HepG2 (cell line): ENCODE measurements around the gene TCF19. TPM values are rescaled to one million over a fixed set of nuclear protein-coding genes. Genes with fewer than 3 reads are reported as not detected.

ENCODE experiments used
- ADNP ChIP-seq: sonication (generic); formaldehyde crosslinking; IDR thresholded peaks from 2 replicates; pipeline ENCODE4 v1.4.0; 2020; ENCODE audit warnings: missing genetic modification reagents
- FOXJ3 ChIP-seq: sonication (generic); formaldehyde crosslinking; IDR thresholded peaks from 2 replicates; pipeline ENCODE4 v1.4.0; 2020; ENCODE audit warnings: missing genetic modification reagents, mild to moderate bottlenecking, borderline replicate concordance
- IRX3 ChIP-seq: sonication (generic); formaldehyde crosslinking; IDR thresholded peaks from 2 replicates; pipeline ENCODE4 v1.8.1; 2023; ENCODE audit warnings: mild to moderate bottlenecking, low read depth, missing genetic modification reagents, borderline replicate concordance
- KAT8 ChIP-seq: IDR thresholded peaks from 2 replicates; pipeline ENCODE4 v1.6.1; 2016; ENCODE audit warnings: missing genetic modification reagents, missing compliant biosample characterization
- KDM3A ChIP-seq: IDR thresholded peaks from 2 replicates; pipeline ENCODE4 v1.6.1; 2018; ENCODE audit warnings: low read depth, missing compliant biosample characterization
- MAFK ChIP-seq, 2 experiments: IDR thresholded peaks in 1 of 2; conservative IDR thresholded peaks in 1 of 2; 2 replicates each; pipeline ENCODE4 v1.6.1; 2011; ENCODE audit warnings: improper control_type of control experiment in 2 of 2, low read length in 2 of 2
- NFRKB ChIP-seq: fragments of 450-650 bp; IDR thresholded peaks from 2 replicates; pipeline ENCODE4 v1.6.1; 2017
- PHF20 ChIP-seq: sonication (generic); formaldehyde crosslinking; IDR thresholded peaks from 2 replicates; pipeline ENCODE4 v1.5.0; 2020; ENCODE audit warnings: mild to moderate bottlenecking, missing genetic modification reagents
- RBM39 ChIP-seq: fragments of 200-400 bp; formaldehyde crosslinking; IDR thresholded peaks from one replicate; pipeline ENCODE4 v1.6.1; 2018; ENCODE audit warnings: antibody characterized with exemption, mild to moderate bottlenecking, low read depth, low read length; ENCODE audit not compliant: poor library complexity, severe bottlenecking
- REXO4 ChIP-seq: sonication (generic); formaldehyde crosslinking; IDR thresholded peaks from 2 replicates; pipeline ENCODE4 v1.8.0; 2022; ENCODE audit warnings: missing genetic modification reagents, mild to moderate bottlenecking, borderline replicate concordance
- ZFP90 ChIP-seq: sonication (generic); formaldehyde crosslinking; IDR thresholded peaks from 2 replicates; pipeline ENCODE4 v1.8.0; 2022; ENCODE audit warnings: missing genetic modification reagents, mild to moderate bottlenecking, inconsistent platforms, borderline replicate concordance
- ZFYVE20 ChIP-seq: sonication (generic); formaldehyde crosslinking; IDR thresholded peaks from 2 replicates; pipeline ENCODE4 v1.8.0; 2023; ENCODE audit warnings: low read depth, mild to moderate bottlenecking, moderate library complexity, missing genetic modification reagents, borderline replicate concordance
- ZNF558 ChIP-seq: sonication (generic); formaldehyde crosslinking; IDR thresholded peaks from 2 replicates; pipeline ENCODE4 v1.9.0; 2022; ENCODE audit warnings: mild to moderate bottlenecking, missing genetic modification reagents, borderline replicate concordance
- polyA plus RNA-seq, 8 experiments: library from polyadenylated mRNA; depleted of rRNA in 3 of 8; stranded (reverse) in 7 of 8; unstranded in 1 of 8; fragments of >200 nt; fragmentation: Illumina TruSeq in 4 of 8; extraction: Trizol in 4 of 8; gene quantifications; 2 replicates each; pipeline versions ENCODE4 v1.2.1 to v1.2.3, GENCODE V29; 2011 to 2016; ENCODE audit warnings: low read depth in 4 of 8, missing spikeins in 1 of 8, mixed read lengths in 1 of 8; ENCODE audit not compliant: insufficient read depth in 1 of 8
- total RNA-seq, 5 experiments: library from RNA; depleted of rRNA; stranded (reverse); fragments of >200 nt; fragmentation: Illumina TruSeq; extraction: Trizol; gene quantifications; 2 replicates each; pipeline ENCODE4 v1.2.3, GENCODE V29; 2016; ENCODE audit warnings: low read depth in 1 of 5
- TF ChIP-seq, protein P1 (sequence below): IDR thresholded peaks from 2 replicates; pipeline ENCODE4 v1.6.1; 2016; ENCODE audit warnings: missing biosample characterization, missing genetic modification reagents, low read depth
- TF ChIP-seq, protein P2 (sequence below): sonication (generic); formaldehyde crosslinking; IDR thresholded peaks from 2 replicates; pipeline ENCODE4 v1.5.0; 2020; ENCODE audit warnings: mild to moderate bottlenecking, missing genetic modification reagents, borderline replicate concordance
- TF ChIP-seq, protein P3 (sequence below): sonication (generic); formaldehyde crosslinking; IDR thresholded peaks from 2 replicates; pipeline ENCODE4 v1.5.0; 2020; ENCODE audit warnings: missing genetic modification reagents, mild to moderate bottlenecking, borderline replicate concordance
- TF ChIP-seq, protein P4 (sequence below): sonication (generic); formaldehyde crosslinking; IDR thresholded peaks from 2 replicates; pipeline ENCODE4 v1.9.0; 2021; ENCODE audit warnings: missing genetic modification reagents, mild to moderate bottlenecking, borderline replicate concordance
- TF ChIP-seq, protein P5 (sequence below): sonication (generic); formaldehyde crosslinking; IDR thresholded peaks from 2 replicates; pipeline ENCODE4 v1.4.0; 2020; ENCODE audit warnings: missing genetic modification reagents

TCF19 gene
- total and polyA plus RNA-seq, 2 of the 13 experiments (the other 11 are each of a cell fraction or from before 2014, with no cell fraction given): 4.9 to 22.2 TPM

DNA sequence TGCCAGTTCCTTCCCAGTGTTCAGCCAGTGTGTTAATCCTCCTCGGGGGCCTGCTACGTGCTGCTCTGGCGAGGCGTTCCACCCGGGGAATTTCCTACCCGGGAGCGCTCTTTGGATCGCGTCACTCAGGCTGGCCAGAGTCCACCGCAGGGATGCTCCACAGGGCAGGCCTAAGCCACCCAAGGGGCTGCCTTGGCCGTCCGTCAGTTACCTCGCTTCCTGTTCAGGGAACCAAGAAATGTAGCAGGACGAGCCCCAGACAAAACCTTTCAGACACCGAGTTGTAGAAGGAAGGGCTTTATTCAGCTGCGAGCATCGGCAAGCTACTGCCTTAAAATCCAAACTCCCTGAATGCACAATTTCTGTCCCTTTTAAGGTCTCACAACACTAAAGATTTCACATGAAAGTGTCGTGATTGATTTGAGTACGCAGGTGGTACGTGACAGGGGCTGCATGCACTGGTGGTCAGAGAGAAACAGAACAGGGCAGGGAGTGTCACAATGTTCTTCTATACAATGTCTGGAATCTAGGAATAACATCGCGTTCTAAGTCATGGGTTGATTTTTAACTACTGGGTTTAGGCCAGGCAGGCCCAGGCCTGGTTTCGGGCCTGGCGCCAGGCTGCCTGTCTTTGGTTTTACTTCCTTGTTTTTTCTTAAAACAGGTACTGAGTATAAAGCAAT is 27.8 kb downstream of the TCF19 start (continued):
- TF ChIP-seq, protein P1, sequence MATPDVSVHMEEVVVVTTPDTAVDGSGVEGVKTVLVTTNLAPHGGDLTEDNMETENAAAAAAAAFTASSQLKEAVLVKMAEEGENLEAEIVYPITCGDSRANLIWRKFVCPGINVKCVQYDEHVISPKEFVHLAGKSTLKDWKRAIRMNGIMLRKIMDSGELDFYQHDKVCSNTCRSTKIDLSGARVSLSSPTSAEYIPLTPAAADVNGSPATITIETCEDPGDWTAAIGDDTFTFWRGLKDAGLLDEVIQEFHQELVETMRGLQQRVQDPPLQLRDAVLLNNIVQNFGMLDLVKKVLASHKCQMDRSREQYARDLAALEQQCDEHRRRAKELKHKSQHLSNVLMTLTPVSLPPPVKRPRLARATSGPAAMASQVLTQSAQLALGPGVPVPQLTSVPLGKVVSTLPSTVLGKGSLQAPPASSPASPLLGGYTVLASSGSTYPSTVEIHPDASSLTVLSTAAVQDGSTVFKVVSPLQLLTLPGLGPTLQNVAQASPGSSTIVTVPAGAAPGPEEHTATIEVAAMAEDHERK (CRISPR knock-in tag): no peak
- TF ChIP-seq ZFP90: no peak
- TF ChIP-seq REXO4 (CRISPR knock-in tag): no peak
- TF ChIP-seq, protein P2, sequence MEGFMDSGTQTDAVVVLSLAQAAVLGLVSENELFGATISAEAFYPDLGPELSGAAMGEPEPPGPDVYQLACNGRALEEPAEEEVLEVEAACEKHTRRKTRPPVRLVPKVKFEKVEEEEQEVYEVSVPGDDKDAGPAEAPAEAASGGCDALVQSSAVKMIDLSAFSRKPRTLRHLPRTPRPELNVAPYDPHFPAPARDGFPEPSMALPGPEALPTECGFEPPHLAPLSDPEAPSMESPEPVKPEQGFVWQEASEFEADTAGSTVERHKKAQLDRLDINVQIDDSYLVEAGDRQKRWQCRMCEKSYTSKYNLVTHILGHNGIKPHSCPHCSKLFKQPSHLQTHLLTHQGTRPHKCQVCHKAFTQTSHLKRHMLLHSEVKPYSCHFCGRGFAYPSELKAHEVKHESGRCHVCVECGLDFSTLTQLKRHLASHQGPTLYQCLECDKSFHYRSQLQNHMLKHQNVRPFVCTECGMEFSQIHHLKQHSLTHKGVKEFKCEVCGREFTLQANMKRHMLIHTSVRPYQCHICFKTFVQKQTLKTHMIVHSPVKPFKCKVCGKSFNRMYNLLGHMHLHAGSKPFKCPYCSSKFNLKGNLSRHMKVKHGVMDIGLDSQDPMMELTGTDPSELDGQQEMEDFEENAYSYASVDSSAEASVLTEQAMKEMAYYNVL: no peak; the same call in 1 of the 2 replicates
- no peak; the same call in 1 of the 2 replicates for TF ChIP-seq KDM3A (CRISPR knock-in tag)
- TF ChIP-seq NFRKB: no peak
- no peak for TF ChIP-seq MAFK (conservative IDR thresholded peaks at IDR 0.05 in 1 of 2, IDR thresholded peaks at IDR 0.05 in 1 of 2; ENCODE audit: low read length in 2 of 2)
- TF ChIP-seq RBM39: no peak
- TF ChIP-seq, protein P3, sequence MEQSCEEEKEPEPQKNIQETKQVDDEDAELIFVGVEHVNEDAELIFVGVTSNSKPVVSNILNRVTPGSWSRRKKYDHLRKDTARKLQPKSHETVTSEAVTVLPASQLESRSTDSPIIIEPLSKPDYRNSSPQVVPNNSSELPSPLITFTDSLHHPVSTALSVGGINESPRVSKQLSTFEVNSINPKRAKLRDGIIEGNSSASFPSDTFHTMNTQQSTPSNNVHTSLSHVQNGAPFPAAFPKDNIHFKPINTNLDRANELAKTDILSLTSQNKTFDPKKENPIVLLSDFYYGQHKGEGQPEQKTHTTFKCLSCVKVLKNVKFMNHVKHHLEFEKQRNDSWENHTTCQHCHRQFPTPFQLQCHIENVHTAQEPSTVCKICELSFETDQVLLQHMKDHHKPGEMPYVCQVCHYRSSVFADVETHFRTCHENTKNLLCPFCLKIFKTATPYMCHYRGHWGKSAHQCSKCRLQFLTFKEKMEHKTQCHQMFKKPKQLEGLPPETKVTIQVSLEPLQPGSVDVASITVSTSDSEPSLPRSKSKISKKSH (CRISPR knock-in tag): peak; percentile 73; the same call in 1 of the 2 replicates
- TF ChIP-seq ZFYVE20 (CRISPR knock-in tag): no peak
- TF ChIP-seq FOXJ3: no peak; the same call in 1 of the 2 replicates
- no peak for TF ChIP-seq ZNF558 (CRISPR knock-in tag)
- peak; percentile 76 for TF ChIP-seq PHF20 (CRISPR knock-in tag)
- peak; percentile 89 for TF ChIP-seq IRX3 (CRISPR knock-in tag)
- peak; percentile 81 for TF ChIP-seq KAT8
- no peak for TF ChIP-seq ADNP (CRISPR knock-in tag)
- TF ChIP-seq, protein P4, sequence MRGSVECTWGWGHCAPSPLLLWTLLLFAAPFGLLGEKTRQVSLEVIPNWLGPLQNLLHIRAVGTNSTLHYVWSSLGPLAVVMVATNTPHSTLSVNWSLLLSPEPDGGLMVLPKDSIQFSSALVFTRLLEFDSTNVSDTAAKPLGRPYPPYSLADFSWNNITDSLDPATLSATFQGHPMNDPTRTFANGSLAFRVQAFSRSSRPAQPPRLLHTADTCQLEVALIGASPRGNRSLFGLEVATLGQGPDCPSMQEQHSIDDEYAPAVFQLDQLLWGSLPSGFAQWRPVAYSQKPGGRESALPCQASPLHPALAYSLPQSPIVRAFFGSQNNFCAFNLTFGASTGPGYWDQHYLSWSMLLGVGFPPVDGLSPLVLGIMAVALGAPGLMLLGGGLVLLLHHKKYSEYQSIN (CRISPR knock-in tag): no peak
- TF ChIP-seq, protein P5, sequence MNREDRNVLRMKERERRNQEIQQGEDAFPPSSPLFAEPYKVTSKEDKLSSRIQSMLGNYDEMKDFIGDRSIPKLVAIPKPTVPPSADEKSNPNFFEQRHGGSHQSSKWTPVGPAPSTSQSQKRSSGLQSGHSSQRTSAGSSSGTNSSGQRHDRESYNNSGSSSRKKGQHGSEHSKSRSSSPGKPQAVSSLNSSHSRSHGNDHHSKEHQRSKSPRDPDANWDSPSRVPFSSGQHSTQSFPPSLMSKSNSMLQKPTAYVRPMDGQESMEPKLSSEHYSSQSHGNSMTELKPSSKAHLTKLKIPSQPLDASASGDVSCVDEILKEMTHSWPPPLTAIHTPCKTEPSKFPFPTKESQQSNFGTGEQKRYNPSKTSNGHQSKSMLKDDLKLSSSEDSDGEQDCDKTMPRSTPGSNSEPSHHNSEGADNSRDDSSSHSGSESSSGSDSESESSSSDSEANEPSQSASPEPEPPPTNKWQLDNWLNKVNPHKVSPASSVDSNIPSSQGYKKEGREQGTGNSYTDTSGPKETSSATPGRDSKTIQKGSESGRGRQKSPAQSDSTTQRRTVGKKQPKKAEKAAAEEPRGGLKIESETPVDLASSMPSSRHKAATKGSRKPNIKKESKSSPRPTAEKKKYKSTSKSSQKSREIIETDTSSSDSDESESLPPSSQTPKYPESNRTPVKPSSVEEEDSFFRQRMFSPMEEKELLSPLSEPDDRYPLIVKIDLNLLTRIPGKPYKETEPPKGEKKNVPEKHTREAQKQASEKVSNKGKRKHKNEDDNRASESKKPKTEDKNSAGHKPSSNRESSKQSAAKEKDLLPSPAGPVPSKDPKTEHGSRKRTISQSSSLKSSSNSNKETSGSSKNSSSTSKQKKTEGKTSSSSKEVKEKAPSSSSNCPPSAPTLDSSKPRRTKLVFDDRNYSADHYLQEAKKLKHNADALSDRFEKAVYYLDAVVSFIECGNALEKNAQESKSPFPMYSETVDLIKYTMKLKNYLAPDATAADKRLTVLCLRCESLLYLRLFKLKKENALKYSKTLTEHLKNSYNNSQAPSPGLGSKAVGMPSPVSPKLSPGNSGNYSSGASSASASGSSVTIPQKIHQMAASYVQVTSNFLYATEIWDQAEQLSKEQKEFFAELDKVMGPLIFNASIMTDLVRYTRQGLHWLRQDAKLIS: no peak; the same call in 1 of the 2 replicates
